Epithelial cell of esophagus (primary cell): ENCODE data around the gene NRXN2.

ENCODE experiments used
- DNase-seq: peaks from one replicate; pipeline ENCODE4 v3.0.0; 2010; ENCODE audit warnings: low read depth
- H3K4me3 ChIP-seq: 2 replicates; pipeline ENCODE4 v1.5.1; 2011; ENCODE audit warnings: mild to moderate bottlenecking, low read length, control low read depth
- CTCF ChIP-seq: IDR thresholded peaks from 2 replicates; pipeline ENCODE4 v1.5.1; 2011; ENCODE audit warnings: low read depth, mild to moderate bottlenecking, low read length, control low read depth, inconsistent platforms; ENCODE audit not compliant: insufficient read depth; ENCODE audit errors: missing control alignments

The NRXN2 gene

GRCh38 chr11:64719406-64719805 lies 3.6 kb downstream of the NRXN2 start:
- TF ChIP-seq CTCF: no peak
- no peak for DNase-seq
- no peak overlapping the region for H3K4me3 ChIP-seq

- TF ChIP-seq CTCF: no peak
- H3K4me3 ChIP-seq: no peak overlapping the region
- no peak for DNase-seq
Observed at GRCh38 chr11:64718780-64719124, 4.2 kb downstream of the NRXN2 start.

GRCh38 chr11:64718084-64718779 lies 4.8 kb downstream of the NRXN2 start:
- H3K4me3 ChIP-seq: no peak overlapping the region
- no peak for DNase-seq
- no peak for TF ChIP-seq CTCF

DNA sequence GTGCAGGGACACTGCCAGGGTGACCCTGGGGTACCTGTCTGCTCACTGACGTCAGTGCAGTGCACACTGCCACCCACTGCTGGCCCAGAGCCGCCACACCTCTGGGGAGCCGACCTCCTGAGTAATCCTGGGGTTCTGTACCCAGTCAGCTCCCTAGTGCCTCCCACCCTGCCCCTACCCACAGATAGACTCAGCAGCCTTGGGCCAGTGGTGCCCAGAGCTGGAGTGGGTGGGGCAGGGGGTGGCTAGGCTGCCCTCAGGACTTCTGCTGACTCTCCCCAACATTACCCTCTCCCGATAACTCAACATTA lies 5.8 kb downstream of the NRXN2 start:
- H3K4me3 ChIP-seq: no peak overlapping the region
- TF ChIP-seq CTCF: no peak
- no peak for DNase-seq

GRCh38 chr11:64716473-64717267 lies 6.3 kb downstream of the NRXN2 start:
- TF ChIP-seq CTCF: no peak
- DNase-seq: no peak
- H3K4me3 ChIP-seq: no peak overlapping the region

GRCh38 chr11:64715756-64716472 lies 7.1 kb downstream of the NRXN2 start:
- DNase-seq: no peak
- no peak for TF ChIP-seq CTCF
- H3K4me3 ChIP-seq: no peak overlapping the region
